NCI-H1092 treated with DMSO at 0.1 percent for 48 hours (cell line): ENCODE measurements around the gene CDC40.
"Not testable (repeated sequence)": the region's sequence is repeated elsewhere in the genome, so short reads cannot be mapped to it uniquely, and the experiment has no call there.

ENCODE experiments used
- DNase-seq: peaks from one replicate; lab custom pipeline; 2025; lab: John Stamatoyannopoulos, UW

CDC40 gene

GRCh38 chr6:110271732-110272022 lies 91.5 kb downstream of the CDC40 start:
- DNase-seq, result no peak

- not testable (repeated sequence) for DNase-seq
These were observed 92.6 kb downstream of the CDC40 start for GRCh38 chr6:110272781-110273180.

GRCh38 chr6:110277100-110277665 lies 97.0 kb downstream of the CDC40 start:
- DNase-seq, result no peak
